ENCODE measurements around the gene FLOT1.
"Not testable (repeated sequence)": the region's sequence is repeated elsewhere in the genome, so short reads cannot be mapped to it uniquely, and the experiment has no call there.

FLOT1 gene

GRCh38 chr6:30774701-30775100, 32.2 kb upstream of the FLOT1 start:
- H3K4me1 Mint-ChIP-seq (ENCODE audit: low read depth), result peaks cover 61% of the 10 kb centered on the region
- H3K9me3 Mint-ChIP-seq (ENCODE audit: low read depth), result no peaks in the 10 kb centered on the region
- peak overlapping the region; percentile 16 for H3K27ac Mint-ChIP-seq
- no peaks in the 10 kb centered on the region for H3K27me3 Mint-ChIP-seq
- H3K36me3 Mint-ChIP-seq, result no peaks in the 10 kb centered on the region
- no peak overlapping the region for H3K4me3 Mint-ChIP-seq

GRCh38 chr6:30770592-30770991, 28.1 kb upstream of the FLOT1 start:
- Mint-ChIP-seq H3K4me1 (ENCODE audit: low read depth) (peaks cover 73% of the 10 kb centered on the region), H3K27ac (peak overlapping the region; percentile 100), H3K36me3 (no peaks in the 10 kb centered on the region), H3K4me3 (peak overlapping the region; percentile 13), H3K27me3 (no peaks in the 10 kb centered on the region), H3K9me3 (ENCODE audit: low read depth) (no peaks in the 10 kb centered on the region)

- Mint-ChIP-seq H3K4me3 (peak overlapping the region; percentile 74), H3K9me3 (ENCODE audit: low read depth) (no peaks in the 10 kb centered on the region), H3K4me1 (ENCODE audit: low read depth) (peaks cover 77% of the 10 kb centered on the region), H3K27me3 (no peaks in the 10 kb centered on the region), H3K27ac (peak overlapping the region; percentile 100), H3K36me3 (no peaks in the 10 kb centered on the region)
These were observed 27.5 kb upstream of the FLOT1 start for GRCh38 chr6:30769853-30770524.

GRCh38 chr6:30769088-30769852, 26.8 kb upstream of the FLOT1 start:
- peak overlapping the region; percentile 74 for H3K4me3 Mint-ChIP-seq
- H3K4me1 Mint-ChIP-seq (ENCODE audit: low read depth), result peaks cover 79% of the 10 kb centered on the region
- no peaks in the 10 kb centered on the region for H3K27me3 Mint-ChIP-seq
- H3K9me3 Mint-ChIP-seq (ENCODE audit: low read depth), result no peaks in the 10 kb centered on the region
- H3K36me3 Mint-ChIP-seq, result no peaks in the 10 kb centered on the region
- peak overlapping the region; percentile 100 for H3K27ac Mint-ChIP-seq

- peak overlapping the region; percentile 100 for H3K27ac Mint-ChIP-seq
- H3K4me1 Mint-ChIP-seq (ENCODE audit: low read depth), result peaks cover 80% of the 10 kb centered on the region
- H3K36me3 Mint-ChIP-seq, result no peaks in the 10 kb centered on the region
- H3K9me3 Mint-ChIP-seq (ENCODE audit: low read depth), result no peaks in the 10 kb centered on the region
- H3K4me3 Mint-ChIP-seq, result peak overlapping the region; percentile 74
- no peaks in the 10 kb centered on the region for H3K27me3 Mint-ChIP-seq
These were observed 26.2 kb upstream of the FLOT1 start for GRCh38 chr6:30768634-30769087.

- Mint-ChIP-seq H3K36me3 (no peaks in the 10 kb centered on the region), H3K4me1 (ENCODE audit: low read depth) (peaks cover 84% of the 10 kb centered on the region), H3K9me3 (ENCODE audit: low read depth) (no peaks in the 10 kb centered on the region), H3K4me3 (peak overlapping the region; percentile 74), H3K27ac (peak overlapping the region; percentile 100), H3K27me3 (no peaks in the 10 kb centered on the region)
These were observed 25.4 kb upstream of the FLOT1 start for GRCh38 chr6:30767944-30768301.

GRCh38 chr6:30767158-30767943, 24.9 kb upstream of the FLOT1 start:
- no peaks in the 10 kb centered on the region for H3K9me3 Mint-ChIP-seq (ENCODE audit: low read depth)
- H3K36me3 Mint-ChIP-seq, result no peaks in the 10 kb centered on the region
- peak overlapping the region; percentile 100 for H3K27ac Mint-ChIP-seq
- H3K27me3 Mint-ChIP-seq, result no peaks in the 10 kb centered on the region
- peak overlapping the region; percentile 74 for H3K4me3 Mint-ChIP-seq
- H3K4me1 Mint-ChIP-seq (ENCODE audit: low read depth), result peaks cover 78% of the 10 kb centered on the region

- peak overlapping the region; percentile 100 for H3K27ac Mint-ChIP-seq
- no peaks in the 10 kb centered on the region for H3K27me3 Mint-ChIP-seq
- H3K36me3 Mint-ChIP-seq, result no peaks in the 10 kb centered on the region
- no peaks in the 10 kb centered on the region for H3K9me3 Mint-ChIP-seq (ENCODE audit: low read depth)
- H3K4me1 Mint-ChIP-seq (ENCODE audit: low read depth), result peaks cover 78% of the 10 kb centered on the region
- peak overlapping the region; percentile 74 for H3K4me3 Mint-ChIP-seq
These were observed 24.1 kb upstream of the FLOT1 start for GRCh38 chr6:30766461-30767157.

- H3K36me3 Mint-ChIP-seq; H3K4me3 Mint-ChIP-seq; H3K9me3 Mint-ChIP-seq (ENCODE audit: low read depth); H3K27me3 Mint-ChIP-seq: not testable (repeated sequence)
- H3K4me1 Mint-ChIP-seq (ENCODE audit: low read depth), result peaks cover 72% of the 10 kb centered on the region
- H3K27ac Mint-ChIP-seq, result peak overlapping the region; percentile 61
These were observed 23.0 kb upstream of the FLOT1 start for GRCh38 chr6:30765495-30765894.

GRCh38 chr6:30764490-30765043, 22.1 kb upstream of the FLOT1 start:
- H3K27ac Mint-ChIP-seq, result peak overlapping the region; percentile 91
- H3K4me1 Mint-ChIP-seq (ENCODE audit: low read depth), result peaks cover 66% of the 10 kb centered on the region
- H3K36me3 Mint-ChIP-seq; H3K27me3 Mint-ChIP-seq; H3K9me3 Mint-ChIP-seq (ENCODE audit: low read depth): not testable (repeated sequence)
- H3K4me3 Mint-ChIP-seq, result peak overlapping the region; percentile 45

GRCh38 chr6:30763618-30764489, 21.4 kb upstream of the FLOT1 start:
- no peaks in the 10 kb centered on the region for H3K27me3 Mint-ChIP-seq
- no peaks in the 10 kb centered on the region for H3K36me3 Mint-ChIP-seq
- peak overlapping the region; percentile 91 for H3K27ac Mint-ChIP-seq
- H3K9me3 Mint-ChIP-seq (ENCODE audit: low read depth), result no peaks in the 10 kb centered on the region
- H3K4me1 Mint-ChIP-seq (ENCODE audit: low read depth), result peaks cover 62% of the 10 kb centered on the region
- peak overlapping the region; percentile 45 for H3K4me3 Mint-ChIP-seq

- no peaks in the 10 kb centered on the region for H3K27me3 Mint-ChIP-seq
- peak overlapping the region; percentile 45 for H3K4me3 Mint-ChIP-seq
- H3K9me3 Mint-ChIP-seq (ENCODE audit: low read depth), result no peaks in the 10 kb centered on the region
- peaks cover 59% of the 10 kb centered on the region for H3K4me1 Mint-ChIP-seq (ENCODE audit: low read depth)
- peak overlapping the region; percentile 91 for H3K27ac Mint-ChIP-seq
- no peaks in the 10 kb centered on the region for H3K36me3 Mint-ChIP-seq
These were observed 20.7 kb upstream of the FLOT1 start for GRCh38 chr6:30763155-30763617.

- H3K4me3 Mint-ChIP-seq, result no peak overlapping the region
- H3K27me3 Mint-ChIP-seq, result no peaks in the 10 kb centered on the region
- H3K36me3 Mint-ChIP-seq, result no peaks in the 10 kb centered on the region
- peaks cover 49% of the 10 kb centered on the region for H3K4me1 Mint-ChIP-seq (ENCODE audit: low read depth)
- peak overlapping the region; percentile 78 for H3K27ac Mint-ChIP-seq
- H3K9me3 Mint-ChIP-seq (ENCODE audit: low read depth), result no peaks in the 10 kb centered on the region
These were observed 19.4 kb upstream of the FLOT1 start for GRCh38 chr6:30761791-30762429.
